Uterus (tissue), 4 donors: Measurements from ENCODE around the gene PI4K2B. TPM values are rescaled to one million over a fixed set of nuclear protein-coding genes. Genes with fewer than 3 reads are reported as not detected.
"Not testable (repeated sequence)": the region's sequence is repeated elsewhere in the genome, so short reads cannot be mapped to it uniquely, and the experiment has no call there.

Experiments used
- DNase-seq, 2 donors: peaks; one replicate each; pipeline ENCODE4 v3.0.0-alpha.2; 2019 to 2020
- H3K27ac ChIP-seq, 2 donors: fragments of 200-600 bp; sonication (generic); 1 replicate in 1 of 2; 2 replicates in 1 of 2; pipeline ENCODE4 v1.5.1; 2016 to 2018
- H3K27me3 ChIP-seq, 2 donors: fragments of 200-600 bp; sonication (generic); one replicate each; pipeline ENCODE4 v1.5.1; 2018 to 2019; ENCODE audit warnings: control low read depth in 1 of 2
- H3K36me3 ChIP-seq, 2 donors: fragments of 200-600 bp; sonication (generic); one replicate each; pipeline ENCODE4 v1.5.1; 2019; ENCODE audit warnings: control low read depth in 1 of 2
- H3K4me1 ChIP-seq, 2 donors: fragments of 200-600 bp; sonication (generic); one replicate each; pipeline ENCODE4 v1.5.1; 2018 to 2019; ENCODE audit warnings: control low read depth in 1 of 2
- H3K4me3 ChIP-seq, 2 donors: fragments of 200-600 bp; sonication (generic); 1 replicate in 1 of 2; 2 replicates in 1 of 2; pipeline ENCODE4 v1.5.1; 2018 to 2019; ENCODE audit warnings: mild to moderate bottlenecking in 1 of 2
- H3K9me3 ChIP-seq, 2 donors: fragments of 200-600 bp; sonication (generic); one replicate each; pipeline ENCODE4 v1.5.1; 2019; ENCODE audit warnings: control low read depth in 1 of 2
- CTCF ChIP-seq, 4 experiments: fragments of 200-600 bp in 2 of 4; fragments of 450-650 bp in 2 of 4; sonication (generic) in 2 of 4; IDR thresholded peaks; one replicate each; pipeline ENCODE4 v1.5.1; 2016 to 2019; ENCODE audit warnings: antibody characterized with exemption in 4 of 4, mild to moderate bottlenecking in 2 of 4, moderate library complexity in 1 of 4
- POLR2A ChIP-seq, 2 donors: fragments of 450-650 bp; IDR thresholded peaks; one replicate each; pipeline ENCODE4 v1.6.1; 2016; ENCODE audit warnings: antibody characterized with exemption in 2 of 2, mild to moderate bottlenecking in 1 of 2, moderate library complexity in 1 of 2
- intact Hi-C: fragments of 100-400 bp; cut with DNase I; formaldehyde crosslinking; loops from one replicate; pipeline ENCODE4 v1.15.1; 2023; ENCODE audit warnings: low total_unique reads
- small RNA-seq: library from RNA; depleted of rRNA; stranded (forward); fragments of <200 nt; gene quantifications from one replicate; pipeline ENCODE3, GENCODE V24; 2016
- total RNA-seq, 4 donors: library from RNA; depleted of rRNA in 3 of 4; stranded (reverse); fragments of >200 nt in 3 of 4; gene quantifications; one replicate each; pipeline versions ENCODE4 v1.1.0 to v1.2.4, GENCODE V29; 2014 to 2023
- donor health status: DM: yes; HTN: yes; CAD: no.

Gene PI4K2B
- total RNA-seq, 4 donors from 2014 or later, result 2.8 to 27.4 (median 18.2) TPM

- no peak for DNase-seq
- Histone ChIP-seq H3K4me3 (peak overlapping the region; percentile 52 to 68), H3K4me1 (no peaks in the 10 kb centered on the region), H3K27me3 (no peaks in the 10 kb centered on the region), H3K9me3 (no peaks in the 10 kb centered on the region), H3K36me3 (no peaks in the 10 kb centered on the region), H3K27ac (peak overlapping the region; percentile 71 to 79)
- intact Hi-C loops, result no loop called here
- TF ChIP-seq CTCF (IDR thresholded peaks at IDR 0.05) (no peak), POLR2A (IDR thresholded peaks at IDR 0.05) (no peak)
These were observed 79.5 kb downstream of the PI4K2B start for GRCh38 chr4:25313201-25313895.

- Histone ChIP-seq H3K36me3 (no peaks in the 10 kb centered on the region), H3K27ac (no peak overlapping the region), H3K4me1 (no peaks in the 10 kb centered on the region), H3K4me3 (no peak overlapping the region), H3K27me3 (no peaks in the 10 kb centered on the region), H3K9me3 (no peaks in the 10 kb centered on the region)
- no peak for TF ChIP-seq POLR2A (IDR thresholded peaks at IDR 0.05)
- no peak for TF ChIP-seq CTCF (IDR thresholded peaks at IDR 0.05)
- DNase-seq, result no peak
- intact Hi-C loops, result no loop called here
These were observed 86.5 kb downstream of the PI4K2B start for GRCh38 chr4:25320336-25320735.

GRCh38 chr4:25320773-25321172 is 86.9 kb downstream of the PI4K2B start:
- intact Hi-C loops, result no loop called here
- no peaks in the 10 kb centered on the region for H3K4me1 ChIP-seq
- H3K9me3 ChIP-seq, result no peaks in the 10 kb centered on the region
- H3K27ac ChIP-seq, result no peak overlapping the region
- no peaks in the 10 kb centered on the region for H3K27me3 ChIP-seq
- TF ChIP-seq CTCF (IDR thresholded peaks at IDR 0.05) (no peak), POLR2A (IDR thresholded peaks at IDR 0.05) (no peak)
- no peak overlapping the region for H3K4me3 ChIP-seq
- H3K36me3 ChIP-seq, result no peaks in the 10 kb centered on the region
- DNase-seq, result no peak

- Histone ChIP-seq H3K4me3 (no peak overlapping the region), H3K36me3 (no peaks in the 10 kb centered on the region), H3K27ac (no peak overlapping the region), H3K27me3 (no peaks in the 10 kb centered on the region), H3K9me3 (no peaks in the 10 kb centered on the region), H3K4me1 (no peaks in the 10 kb centered on the region)
- TF ChIP-seq CTCF (IDR thresholded peaks at IDR 0.05), result no peak
- TF ChIP-seq POLR2A (IDR thresholded peaks at IDR 0.05), result no peak
- intact Hi-C loops, result no loop called here
- DNase-seq, result no peak
These were observed 87.9 kb downstream of the PI4K2B start for GRCh38 chr4:25321703-25322102.

GRCh38 chr4:25328463-25328862 is 94.6 kb downstream of the PI4K2B start:
- H3K4me3 ChIP-seq, intact Hi-C loops, DNase-seq, H3K9me3 ChIP-seq, H3K27me3 ChIP-seq, H3K27ac ChIP-seq, H3K4me1 ChIP-seq, H3K36me3 ChIP-seq: not testable (repeated sequence)

Small RNAs within 50 kb of the gene (small RNA-seq; reads per million reads assigned to genes)
- gene RF00004, result not detected

Other genes starting within 250 kb of the PI4K2B start
- gene LGI2, start 203.1 kb upstream of the PI4K2B start, total RNA-seq, result 10 to 100 TPM in 2 of 4 donors, 1 to 10 TPM in 2; 2.3 to 23.7 (median 14.0) TPM
- 10 to 100 TPM in 2 of 4 donors, 1 to 10 TPM in 2; 6.9 to 22.8 (median 10.4) TPM for gene SEPSECS, start 73.6 kb upstream of the PI4K2B start, total RNA-seq
- 10 to 100 TPM in 2 of 4 donors, 1 to 10 TPM in 2; 5.6 to 33.3 (median 11.1) TPM for gene ZCCHC4, start 78.7 kb downstream of the PI4K2B start, total RNA-seq
- 10 to 100 TPM; 40.0 to 70.5 (median 55.5) TPM for gene ANAPC4, start 143.2 kb downstream of the PI4K2B start, total RNA-seq